Measurements from ENCODE around the gene UBR2.
"Not testable (repeated sequence)": the region's sequence is repeated elsewhere in the genome, so short reads cannot be mapped to it uniquely, and the experiment has no call there.

The UBR2 gene

DNA sequence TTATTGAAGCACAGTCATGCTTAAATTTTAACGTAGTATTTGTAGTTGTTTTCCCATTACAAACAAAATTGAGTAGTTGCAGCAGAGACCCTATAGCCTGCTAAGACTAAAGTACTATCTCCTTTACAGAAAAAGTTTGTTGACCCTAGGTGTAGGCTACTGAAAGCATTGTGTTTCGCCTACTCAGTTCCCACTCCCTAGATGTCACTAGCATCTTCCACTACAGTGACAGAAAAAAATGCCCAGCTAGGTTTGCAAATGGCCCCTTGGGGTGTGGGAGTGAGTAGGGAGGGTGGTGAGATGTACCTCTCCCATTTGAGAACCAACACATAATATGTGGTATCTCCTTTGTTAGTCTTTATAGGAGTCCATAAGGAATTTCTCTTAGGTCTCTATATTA lies 34.5 kb downstream of the UBR2 start:
- Histone ChIP-seq H3K27ac (no peak overlapping the region), H3K9me3 (ENCODE audit: severe bottlenecking) (no peaks in the 10 kb centered on the region), H3K4me3 (ENCODE audit: low read depth, low read length) (no peak overlapping the region), H3K36me3 (peaks cover 4% of the 10 kb centered on the region; the same call in 1 of the 2 replicates), H3K27me3 (ENCODE audit: insufficient read depth, low read depth, severe bottlenecking) (no peaks in the 10 kb centered on the region)
- no peak for DNase-seq
- no peak for TF ChIP-seq CTCF (IDR thresholded peaks at IDR 0.05; ENCODE audit: low read depth, low read length)

- Histone ChIP-seq H3K4me3 (ENCODE audit: low read depth, low read length) (no peak overlapping the region), H3K27ac (no peak overlapping the region), H3K27me3 (ENCODE audit: insufficient read depth, low read depth, severe bottlenecking) (no peaks in the 10 kb centered on the region), H3K9me3 (ENCODE audit: severe bottlenecking) (no peaks in the 10 kb centered on the region), H3K36me3 (peaks cover 4% of the 10 kb centered on the region; the same call in 1 of the 2 replicates)
- DNase-seq: no peak
- TF ChIP-seq CTCF (IDR thresholded peaks at IDR 0.05; ENCODE audit: low read depth, low read length): no peak
These were observed 35.7 kb downstream of the UBR2 start for GRCh38 chr6:42599558-42599957.

DNA sequence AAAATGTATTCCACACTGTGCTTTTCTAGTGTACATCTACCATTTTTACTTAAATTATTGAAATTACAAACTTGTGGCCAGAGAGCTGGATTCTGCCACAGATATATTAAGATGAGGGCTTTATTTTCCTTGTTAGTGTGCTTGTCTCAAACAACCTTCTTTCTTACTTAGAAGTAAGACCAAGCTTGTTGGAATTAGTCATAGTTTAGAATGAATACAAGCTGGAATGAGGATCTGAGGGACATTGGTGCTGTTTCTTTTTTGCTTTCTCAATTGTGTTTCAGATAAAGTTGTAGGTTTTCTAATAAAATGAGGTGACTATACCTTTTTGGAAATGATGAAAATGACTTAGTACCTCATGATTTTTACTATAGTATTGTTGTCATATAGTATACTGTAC lies 40.3 kb downstream of the UBR2 start:
- no peak for TF ChIP-seq CTCF (IDR thresholded peaks at IDR 0.05; ENCODE audit: low read depth, low read length)

GRCh38 chr6:42604699-42605098 lies 40.9 kb downstream of the UBR2 start:
- H3K4me3 ChIP-seq (ENCODE audit: low read depth, low read length); H3K27me3 ChIP-seq (ENCODE audit: insufficient read depth, low read depth, severe bottlenecking); H3K36me3 ChIP-seq; DNase-seq; H3K9me3 ChIP-seq (ENCODE audit: severe bottlenecking); H3K27ac ChIP-seq: not testable (repeated sequence)

More for the DNA sequence above, 40.3 kb downstream of the UBR2 start:
- no peaks in the 10 kb centered on the region for H3K27me3 ChIP-seq (ENCODE audit: insufficient read depth, low read depth, severe bottlenecking)
- no peak overlapping the region for H3K27ac ChIP-seq
- no peak for DNase-seq
- H3K36me3 ChIP-seq: peaks cover 4% of the 10 kb centered on the region; the same call in 1 of the 2 replicates
- H3K4me3 ChIP-seq (ENCODE audit: low read depth, low read length): no peak overlapping the region
- H3K9me3 ChIP-seq (ENCODE audit: severe bottlenecking): no peaks in the 10 kb centered on the region

- H3K27ac ChIP-seq: no peak overlapping the region
- H3K4me3 ChIP-seq (ENCODE audit: low read depth, low read length): no peak overlapping the region
- DNase-seq: no peak
- no peaks in the 10 kb centered on the region for H3K27me3 ChIP-seq (ENCODE audit: insufficient read depth, low read depth, severe bottlenecking)
- TF ChIP-seq CTCF (IDR thresholded peaks at IDR 0.05; ENCODE audit: low read depth, low read length): no peak
- H3K9me3 ChIP-seq (ENCODE audit: severe bottlenecking): no peaks in the 10 kb centered on the region
- peaks cover 21% of the 10 kb centered on the region for H3K36me3 ChIP-seq
These were observed 46.6 kb downstream of the UBR2 start for GRCh38 chr6:42610416-42610815.

- Histone ChIP-seq H3K4me3 (ENCODE audit: low read depth, low read length) (no peak overlapping the region), H3K9me3 (ENCODE audit: severe bottlenecking) (no peaks in the 10 kb centered on the region), H3K27me3 (ENCODE audit: insufficient read depth, low read depth, severe bottlenecking) (no peaks in the 10 kb centered on the region), H3K36me3 (peaks cover 21% of the 10 kb centered on the region), H3K27ac (no peak overlapping the region)
- no peak for TF ChIP-seq CTCF (IDR thresholded peaks at IDR 0.05; ENCODE audit: low read depth, low read length)
- no peak for DNase-seq
These were observed 51.7 kb downstream of the UBR2 start for GRCh38 chr6:42615518-42615917.

All from WERI-Rb-1 (cell line).